HCT116 (cell line): Measurements from ENCODE around the gene MAPRE2. TPM values are rescaled to one million over a fixed set of nuclear protein-coding genes. Genes with fewer than 3 reads are reported as not detected.

ENCODE experiments used
- ATAC-seq: fragments of 200-7000 bp; cut with Tn5 transposase; 2 replicates; pipeline ENCODE4 v1.9.1; 2020; ENCODE audit warnings: mild to moderate bottlenecking, moderate library complexity
- BruUV-seq: library from RNA; stranded (reverse); fragments of 400-500 nt; replicated peaks from 2 replicates; lab custom pipeline; 2021; lab: Mats Ljungman, UMichigan
- CTCF ChIA-PET: fragments of 300-600 bp; sonication (Branson Sonifier 250); formaldehyde crosslinking; loops from one replicate; lab custom pipeline; 2021; ENCODE audit warnings: antibody characterized with exemption; lab: Charles Lee
- POLR2A ChIA-PET: fragments of 300-600, 350-600 bp; sonication (Branson Sonifier 250); formaldehyde crosslinking; loops from one replicate; lab custom pipeline; 2021; ENCODE audit warnings: antibody characterized with exemption; lab: Charles Lee
- RAD21 ChIA-PET, 2 experiments: fragments of 300-600 bp; sonication (Branson Sonifier 250); formaldehyde crosslinking; loops; one replicate each; lab custom pipeline; 2023; ENCODE audit warnings: low total read pairs in 2 of 2; ENCODE audit not compliant: uncharacterized antibody in 2 of 2, unreplicated experiment in 2 of 2, low non-redundant PET in 1 of 2; lab: Charles Lee
- DNase-seq: peaks from one replicate; pipeline ENCODE4 v3.0.0-alpha.2; 2010; ENCODE audit warnings: low read depth, low spot score
- H2AFZ ChIP-seq: fragments of 200-600 bp; shearing (Covaris generic), sonication (generic); 2 replicates; pipeline ENCODE4 v1.6.1; 2017; ENCODE audit warnings: low read depth, mixed run types, mixed read lengths, antibody characterized with exemption, low read length; ENCODE audit not compliant: poor library complexity, severe bottlenecking
- H3K27ac ChIP-seq: 2 replicates; pipeline ENCODE4 v1.5.1; 2012; ENCODE audit warnings: low read depth, low read length
- H3K27me3 ChIP-seq: fragments of 200-600 bp; sonication (generic); 2 replicates; pipeline ENCODE4 v1.6.1; 2016; ENCODE audit warnings: mixed run types, low read length, mixed read lengths; ENCODE audit not compliant: insufficient read depth
- H3K36me3 ChIP-seq, 2 experiments: fragments of 200-500 bp in 1 of 2; fragments of 200-600 bp in 1 of 2; sonication (Bioruptor generic) in 1 of 2; sonication (generic) in 1 of 2; 2 replicates each; pipeline versions ENCODE4 v1.5.1 to v1.6.1; 2014 to 2016; ENCODE audit warnings: low read length in 2 of 2, inconsistent platforms in 1 of 2, mixed read lengths in 1 of 2, mixed run types in 1 of 2; ENCODE audit not compliant: insufficient read depth in 2 of 2, control insufficient read depth in 1 of 2
- H3K4me1 ChIP-seq, 2 experiments: fragments of 200-600 bp in 1 of 2; sonication (generic) in 1 of 2; 2 replicates each; pipeline versions ENCODE4 v1.5.1 to v1.6.1; 2012 to 2017; ENCODE audit warnings: low read length in 2 of 2, inconsistent platforms in 1 of 2, mild to moderate bottlenecking in 1 of 2, mixed read lengths in 1 of 2, mixed run types in 1 of 2, moderate library complexity in 1 of 2; ENCODE audit not compliant: insufficient read depth in 2 of 2, control insufficient read depth in 1 of 2
- H3K4me2 ChIP-seq: fragments of 200-600 bp; sonication (generic); 2 replicates; pipeline ENCODE4 v1.6.1; 2017; ENCODE audit warnings: mixed run types, low read length, mixed read lengths
- H3K4me3 ChIP-seq, 2 experiments: fragments of 200-600 bp in 1 of 2; sonication (generic) in 1 of 2; replicated peaks in 1 of 2; 2 replicates each; pipeline ENCODE4 v1.5.1; 2011 to 2016; ENCODE audit warnings: low read length in 2 of 2, control low read depth in 1 of 2, low read depth in 1 of 2, mild to moderate bottlenecking in 1 of 2, mixed read lengths in 1 of 2, mixed run types in 1 of 2
- H3K79me2 ChIP-seq: fragments of 200-600 bp; sonication (generic); 2 replicates; pipeline ENCODE4 v1.6.1; 2017; ENCODE audit warnings: mild to moderate bottlenecking, mixed run types, low read length, moderate library complexity, mixed read lengths; ENCODE audit not compliant: insufficient read depth
- H3K9ac ChIP-seq: fragments of 200-600 bp; sonication (generic); 2 replicates; pipeline ENCODE4 v1.6.1; 2016; ENCODE audit warnings: low read length, mixed read lengths
- H3K9me2 ChIP-seq: fragments of 200-600 bp; sonication (generic), shearing (Covaris generic); 2 replicates; pipeline ENCODE4 v1.6.1; 2017; ENCODE audit warnings: mixed run types, mild to moderate bottlenecking, moderate library complexity; ENCODE audit not compliant: insufficient read depth
- H3K9me3 ChIP-seq, 2 experiments: fragments of 200-500 bp in 1 of 2; fragments of 200-600 bp in 1 of 2; sonication (Bioruptor generic) in 1 of 2; sonication (generic) in 1 of 2; 2 replicates each; pipeline ENCODE4 v1.6.1; 2014 to 2017; ENCODE audit warnings: low read length in 2 of 2, mixed read lengths in 2 of 2, inconsistent platforms in 1 of 2, low read depth in 1 of 2, mild to moderate bottlenecking in 1 of 2, mixed run types in 1 of 2, moderate library complexity in 1 of 2; ENCODE audit not compliant: control insufficient read depth in 1 of 2, insufficient read depth in 1 of 2
- H4K20me1 ChIP-seq: fragments of 200-600 bp; sonication (generic), shearing (Covaris generic); 2 replicates; pipeline ENCODE4 v1.6.1; 2017; ENCODE audit warnings: mixed run types, mild to moderate bottlenecking, moderate library complexity; ENCODE audit not compliant: insufficient read depth
- CBX3 ChIP-seq: IDR thresholded peaks from 2 replicates; pipeline ENCODE4 v1.6.1; 2012; ENCODE audit warnings: low read depth
- CTCF ChIP-seq, 3 experiments: fragments of 200-600 bp in 1 of 3; sonication (generic) in 1 of 3; IDR thresholded peaks in 2 of 3; conservative IDR thresholded peaks in 1 of 3; 2 replicates each; pipeline ENCODE4 v1.5.1; 2012 to 2017; ENCODE audit warnings: low read depth in 2 of 3, low read length in 2 of 3, antibody characterized with exemption in 1 of 3, borderline replicate concordance in 1 of 3, control low read depth in 1 of 3, mild to moderate bottlenecking in 1 of 3, mixed read lengths in 1 of 3, mixed run types in 1 of 3, moderate library complexity in 1 of 3; ENCODE audit not compliant: insufficient read depth in 1 of 3
- EGR1 ChIP-seq: IDR thresholded peaks from 2 replicates; pipeline ENCODE4 v1.6.1; 2012; ENCODE audit warnings: low read depth
- ELF1 ChIP-seq: IDR thresholded peaks from 2 replicates; pipeline ENCODE4 v1.6.1; 2012; ENCODE audit warnings: low read depth, borderline replicate concordance
- EZH2 ChIP-seq: fragments of 200-600 bp; sonication (generic); IDR thresholded peaks from 2 replicates; pipeline ENCODE4 v1.6.1; 2017; ENCODE audit warnings: antibody characterized with exemption, mixed run types
- EZH2phosphoT487 ChIP-seq: fragments of 200-600 bp; IDR thresholded peaks from 2 replicates; pipeline ENCODE4 v1.6.1; 2018; ENCODE audit warnings: antibody characterized with exemption, borderline replicate concordance
- FOSL1 ChIP-seq: IDR thresholded peaks from 2 replicates; pipeline ENCODE4 v1.6.1; 2012; ENCODE audit warnings: low read depth
- SP1 ChIP-seq: IDR thresholded peaks from 2 replicates; pipeline ENCODE4 v1.6.1; 2012; ENCODE audit warnings: low read depth
- TCF7L2 ChIP-seq: IDR thresholded peaks from 2 replicates; pipeline ENCODE4 v1.7.0; 2011; ENCODE audit warnings: borderline replicate concordance, inconsistent platforms; ENCODE audit not compliant: insufficient read depth, insufficient read length; ENCODE audit errors: extremely low read depth
- ZFX ChIP-seq: fragments of 450-650 bp; IDR thresholded peaks from 2 replicates; pipeline ENCODE4 v1.6.1; 2017
- intact Hi-C: fragments of 100-400 bp; cut with micrococcal nuclease; formaldehyde crosslinking; loops from 2 replicates; pipeline ENCODE4 v1.10.0; 2022
- total RNA-seq: library from RNA; stranded (reverse); gene quantifications from one replicate; pipeline ENCODE4 v1.2.1, GENCODE V29; 2021; ENCODE audit not compliant: unreplicated experiment
- TF ChIP-seq, protein P1 (sequence below): IDR thresholded peaks from 2 replicates; pipeline ENCODE4 v1.6.1; 2011; ENCODE audit warnings: mild to moderate bottlenecking, low read length, moderate library complexity; ENCODE audit not compliant: insufficient replicate concordance; ENCODE audit errors: extremely low read depth
- TF ChIP-seq, protein P2 (sequence below): IDR thresholded peaks from 2 replicates; pipeline ENCODE4 v1.6.1; 2012; ENCODE audit warnings: low read depth

The MAPRE2 gene
- total RNA-seq, 1 experiment from 2014 or later, result 17.2 TPM

- Histone ChIP-seq H3K27me3 (no peaks in the 10 kb centered on the region), H3K4me1 (no peaks in the 10 kb centered on the region), H3K9me3 (no peaks in the 10 kb centered on the region), H3K9ac (no peak overlapping the region), H3K27ac (no peak overlapping the region), H3K4me2 (no peak overlapping the region), H3K36me3 (no peaks in the 10 kb centered on the region), H4K20me1 (no peaks in the 10 kb centered on the region), H2AFZ (no peak overlapping the region), H3K9me2 (no peaks in the 10 kb centered on the region), H3K4me3 (no peak overlapping the region), H3K79me2 (no peaks in the 10 kb centered on the region)
- BruUV-seq, result no TSS peak
- DNase-seq (no peak), ATAC-seq (no peak)
- intact Hi-C loops, result no loop called here
- CTCF ChIA-PET, result no interaction called here
- TF ChIP-seq FOSL1, result no peak
- TF ChIP-seq ZFX, result no peak
- TF ChIP-seq EZH2phosphoT487, result no peak
- TF ChIP-seq CBX3, result no peak
- TF ChIP-seq EGR1, result no peak
- no peak for TF ChIP-seq CTCF (IDR thresholded peaks at IDR 0.05 in 2 of 3, conservative IDR thresholded peaks at IDR 0.05 in 1 of 3; ENCODE audit: borderline replicate concordance in 1 of 3, insufficient read depth in 1 of 3, low read depth in 2 of 3, low read length in 2 of 3)
- TF ChIP-seq, protein P1, sequence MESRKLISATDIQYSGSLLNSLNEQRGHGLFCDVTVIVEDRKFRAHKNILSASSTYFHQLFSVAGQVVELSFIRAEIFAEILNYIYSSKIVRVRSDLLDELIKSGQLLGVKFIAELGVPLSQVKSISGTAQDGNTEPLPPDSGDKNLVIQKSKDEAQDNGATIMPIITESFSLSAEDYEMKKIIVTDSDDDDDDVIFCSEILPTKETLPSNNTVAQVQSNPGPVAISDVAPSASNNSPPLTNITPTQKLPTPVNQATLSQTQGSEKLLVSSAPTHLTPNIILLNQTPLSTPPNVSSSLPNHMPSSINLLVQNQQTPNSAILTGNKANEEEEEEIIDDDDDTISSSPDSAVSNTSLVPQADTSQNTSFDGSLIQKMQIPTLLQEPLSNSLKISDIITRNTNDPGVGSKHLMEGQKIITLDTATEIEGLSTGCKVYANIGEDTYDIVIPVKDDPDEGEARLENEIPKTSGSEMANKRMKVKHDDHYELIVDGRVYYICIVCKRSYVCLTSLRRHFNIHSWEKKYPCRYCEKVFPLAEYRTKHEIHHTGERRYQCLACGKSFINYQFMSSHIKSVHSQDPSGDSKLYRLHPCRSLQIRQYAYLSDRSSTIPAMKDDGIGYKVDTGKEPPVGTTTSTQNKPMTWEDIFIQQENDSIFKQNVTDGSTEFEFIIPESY, result no peak
- no peak for TF ChIP-seq SP1
- TF ChIP-seq, protein P2, sequence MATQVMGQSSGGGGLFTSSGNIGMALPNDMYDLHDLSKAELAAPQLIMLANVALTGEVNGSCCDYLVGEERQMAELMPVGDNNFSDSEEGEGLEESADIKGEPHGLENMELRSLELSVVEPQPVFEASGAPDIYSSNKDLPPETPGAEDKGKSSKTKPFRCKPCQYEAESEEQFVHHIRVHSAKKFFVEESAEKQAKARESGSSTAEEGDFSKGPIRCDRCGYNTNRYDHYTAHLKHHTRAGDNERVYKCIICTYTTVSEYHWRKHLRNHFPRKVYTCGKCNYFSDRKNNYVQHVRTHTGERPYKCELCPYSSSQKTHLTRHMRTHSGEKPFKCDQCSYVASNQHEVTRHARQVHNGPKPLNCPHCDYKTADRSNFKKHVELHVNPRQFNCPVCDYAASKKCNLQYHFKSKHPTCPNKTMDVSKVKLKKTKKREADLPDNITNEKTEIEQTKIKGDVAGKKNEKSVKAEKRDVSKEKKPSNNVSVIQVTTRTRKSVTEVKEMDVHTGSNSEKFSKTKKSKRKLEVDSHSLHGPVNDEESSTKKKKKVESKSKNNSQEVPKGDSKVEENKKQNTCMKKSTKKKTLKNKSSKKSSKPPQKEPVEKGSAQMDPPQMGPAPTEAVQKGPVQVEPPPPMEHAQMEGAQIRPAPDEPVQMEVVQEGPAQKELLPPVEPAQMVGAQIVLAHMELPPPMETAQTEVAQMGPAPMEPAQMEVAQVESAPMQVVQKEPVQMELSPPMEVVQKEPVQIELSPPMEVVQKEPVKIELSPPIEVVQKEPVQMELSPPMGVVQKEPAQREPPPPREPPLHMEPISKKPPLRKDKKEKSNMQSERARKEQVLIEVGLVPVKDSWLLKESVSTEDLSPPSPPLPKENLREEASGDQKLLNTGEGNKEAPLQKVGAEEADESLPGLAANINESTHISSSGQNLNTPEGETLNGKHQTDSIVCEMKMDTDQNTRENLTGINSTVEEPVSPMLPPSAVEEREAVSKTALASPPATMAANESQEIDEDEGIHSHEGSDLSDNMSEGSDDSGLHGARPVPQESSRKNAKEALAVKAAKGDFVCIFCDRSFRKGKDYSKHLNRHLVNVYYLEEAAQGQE, result no peak
- no peak for TF ChIP-seq EZH2
- TF ChIP-seq TCF7L2, result no peak
- TF ChIP-seq ELF1, result no peak
- POLR2A ChIA-PET, result no interaction called here
- RAD21 ChIA-PET, result no interaction called here
Observed at GRCh38 chr18:35116784-35117318, 75.6 kb downstream of the MAPRE2 start.
